Activated CD8-positive, alpha-beta memory T cell treated with anti-CD3 and anti-CD28 coated beads for 48 hours (primary cell): ENCODE results near the gene RPS29.
A peak's percentile ranks its signal among the peaks of the same experiment; 100 is the strongest.
"Not testable (repeated sequence)": the region's sequence is repeated elsewhere in the genome, so short reads cannot be mapped to it uniquely, and the experiment has no call there.

Experiments used
- DNase-seq, 3 experiments: peaks; one replicate each; pipeline ENCODE4 v3.0.0-alpha.2; 2020; ENCODE audit warnings: low read depth in 2 of 3, low spot score in 2 of 3

The RPS29 gene

DNA sequence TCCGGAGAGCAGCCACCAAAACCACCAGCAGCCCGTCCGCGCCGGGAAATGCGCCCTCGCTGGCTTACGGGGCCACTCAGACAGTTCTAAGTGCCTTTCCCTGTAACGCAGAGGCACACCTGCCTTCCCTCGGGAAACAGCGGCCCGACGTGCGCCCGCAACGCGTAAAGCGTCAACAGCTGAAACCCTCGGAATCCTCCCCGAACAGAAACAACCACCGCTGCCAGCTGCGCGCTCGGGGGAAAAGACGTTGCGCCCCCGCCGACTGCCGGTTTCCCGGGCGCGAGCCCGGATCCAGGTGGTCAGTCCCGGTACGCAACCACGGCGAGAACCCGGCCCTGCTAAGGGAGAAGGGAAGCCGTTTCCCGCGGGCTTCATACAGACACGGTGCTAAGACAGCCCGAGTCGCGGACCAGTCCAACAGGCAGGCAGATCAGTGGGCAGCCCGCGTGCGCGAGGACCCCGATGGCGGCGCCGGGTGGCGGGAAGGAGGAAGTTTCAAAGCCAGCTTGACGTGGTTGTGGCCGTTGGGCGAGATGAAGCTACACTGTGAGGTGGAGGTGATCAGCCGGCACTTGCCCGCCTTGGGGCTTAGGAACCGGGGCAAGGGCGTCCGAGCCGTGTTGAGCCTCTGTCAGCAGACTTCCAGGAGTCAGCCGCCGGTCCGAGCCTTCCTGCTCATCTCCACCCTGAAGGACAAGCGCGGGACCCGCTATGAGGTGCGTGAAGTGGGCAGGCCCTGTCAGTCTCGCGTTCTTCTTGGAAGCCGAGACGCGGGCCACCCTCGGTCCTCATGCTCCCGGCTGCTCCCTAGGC lies 12.5 kb upstream of the RPS29 start, which contains the start of gene LRR1:
TSS of gene LRR1 (plus strand) at position 456 of the 816 bp plus-strand sequence. CDS start at position 537, 81 bp downstream.
- DNase-seq = peak; percentile 66 to 94 (median 83)

DNA sequence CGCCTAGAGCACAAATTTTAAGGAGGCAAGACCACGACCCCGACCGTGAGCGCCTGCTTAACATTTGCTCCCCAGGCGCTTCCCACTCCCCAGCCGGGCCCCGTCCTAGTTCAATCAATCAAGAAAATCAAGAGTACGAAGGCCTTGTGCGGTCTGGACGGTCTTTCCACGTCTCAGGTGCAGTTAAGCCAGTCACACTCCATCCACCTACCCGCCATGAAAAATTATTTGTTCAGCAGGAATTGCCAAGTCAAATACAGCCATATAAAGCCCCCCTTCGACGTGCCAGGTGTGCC lies 12.0 kb upstream of the RPS29 start:
- DNase-seq = no peak

DNA sequence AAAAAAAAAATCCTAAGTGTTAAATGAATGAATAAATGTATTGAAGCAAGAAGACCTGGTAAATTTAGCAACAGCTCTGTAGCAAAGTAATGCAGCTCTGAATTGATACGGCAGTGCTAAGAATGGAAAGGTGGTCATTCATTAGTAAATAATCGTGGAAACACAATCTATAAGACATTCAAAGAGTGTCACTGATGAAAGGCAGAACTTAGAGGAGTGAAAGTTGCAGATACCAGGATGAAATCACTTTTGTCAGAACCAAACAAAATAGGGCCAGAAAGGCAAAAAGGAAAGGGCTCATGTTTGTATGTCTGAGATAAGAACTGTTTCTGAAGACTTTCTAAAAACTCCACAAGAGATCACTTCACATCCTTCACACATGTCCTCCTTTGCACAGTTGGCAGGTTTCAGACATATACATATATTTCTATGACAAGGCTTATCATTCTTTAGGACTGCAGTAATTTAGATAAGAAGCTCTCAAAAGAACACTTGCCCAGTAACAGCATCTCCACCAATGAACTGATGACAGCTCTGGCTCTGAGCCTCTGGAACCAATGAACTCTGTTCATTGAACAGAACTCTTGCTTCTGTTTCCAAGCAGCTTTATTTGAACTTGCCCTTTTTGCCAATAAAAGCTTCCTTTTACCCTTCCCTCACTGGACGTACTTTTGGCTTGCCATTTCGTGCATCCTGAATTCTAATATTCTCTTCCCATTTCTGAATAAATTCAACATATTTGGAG lies 8.3 kb upstream of the RPS29 start:
- DNase-seq = no peak

DNA sequence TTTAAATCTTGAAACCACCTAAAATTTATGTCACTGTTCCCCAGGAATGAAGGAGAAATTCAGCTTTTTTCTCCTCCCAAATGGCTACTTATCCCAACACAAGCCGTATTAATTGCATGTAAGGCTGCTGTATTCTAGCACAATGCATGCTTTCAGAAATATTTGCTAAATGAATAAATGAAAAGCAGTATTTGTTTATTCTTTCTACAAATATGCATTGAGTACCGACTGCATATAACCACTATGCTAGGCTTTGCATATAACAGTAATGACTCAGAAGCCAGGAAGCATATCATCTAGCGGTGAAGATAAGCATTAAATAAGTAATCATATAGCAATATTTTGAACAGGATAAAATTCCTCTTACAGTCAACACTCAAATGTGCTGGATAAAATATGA lies 6.8 kb upstream of the RPS29 start:
- DNase-seq = no peak

DNA sequence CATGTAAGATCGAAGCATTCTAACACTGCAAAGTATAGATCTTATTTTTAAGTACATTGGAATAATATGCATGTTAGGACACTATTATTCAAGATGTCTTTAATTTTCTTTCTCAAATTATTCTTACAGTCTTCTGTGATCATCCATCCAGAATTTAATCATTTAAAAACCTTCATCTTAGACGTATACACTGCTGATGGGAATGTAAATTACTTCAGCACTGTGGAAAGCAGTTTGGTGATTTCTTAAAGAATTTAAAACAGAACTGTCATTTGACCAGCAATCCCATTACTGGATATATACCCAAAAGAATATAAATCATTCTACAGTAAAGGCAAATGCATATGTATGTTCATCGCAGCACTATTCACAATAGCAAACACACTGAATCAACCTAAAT lies 3.2 kb upstream of the RPS29 start:
- DNase-seq = no peak

DNA sequence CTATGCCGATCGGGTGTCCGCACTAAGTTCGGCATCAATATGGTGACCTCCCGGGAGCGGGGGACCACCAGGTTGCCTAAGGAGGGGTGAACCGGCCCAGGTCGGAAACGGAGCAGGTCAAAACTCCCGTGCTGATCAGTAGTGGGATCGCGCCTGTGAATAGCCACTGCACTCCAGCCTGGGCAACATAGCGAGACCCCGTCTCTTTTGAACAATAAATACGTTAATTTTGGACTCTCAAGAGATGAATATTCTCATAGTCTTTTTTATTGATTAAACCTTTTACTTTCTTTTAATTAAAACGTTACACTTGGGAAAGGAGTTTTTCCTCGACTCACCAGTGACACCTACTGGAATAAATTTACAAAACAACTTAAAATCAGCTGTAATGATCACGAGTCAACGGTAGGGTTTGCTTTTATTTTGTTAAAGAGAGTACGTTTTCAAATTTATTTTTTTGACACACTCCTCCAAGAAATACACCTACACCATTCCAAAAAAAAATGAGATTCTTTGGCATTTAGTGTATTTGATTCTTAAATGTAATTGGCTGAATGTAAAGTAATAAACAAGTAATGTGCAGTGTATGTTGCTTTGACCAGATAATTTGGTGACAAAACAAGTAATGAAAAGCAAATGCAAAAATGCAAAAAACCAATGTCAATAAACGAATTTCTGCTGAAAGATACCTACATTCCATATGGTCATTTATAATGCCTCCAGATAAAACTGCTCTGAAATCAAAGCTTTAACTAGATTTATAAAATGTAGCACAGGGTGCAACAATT lies 687 bp upstream of the RPS29 start:
- DNase-seq = no peak

DNA sequence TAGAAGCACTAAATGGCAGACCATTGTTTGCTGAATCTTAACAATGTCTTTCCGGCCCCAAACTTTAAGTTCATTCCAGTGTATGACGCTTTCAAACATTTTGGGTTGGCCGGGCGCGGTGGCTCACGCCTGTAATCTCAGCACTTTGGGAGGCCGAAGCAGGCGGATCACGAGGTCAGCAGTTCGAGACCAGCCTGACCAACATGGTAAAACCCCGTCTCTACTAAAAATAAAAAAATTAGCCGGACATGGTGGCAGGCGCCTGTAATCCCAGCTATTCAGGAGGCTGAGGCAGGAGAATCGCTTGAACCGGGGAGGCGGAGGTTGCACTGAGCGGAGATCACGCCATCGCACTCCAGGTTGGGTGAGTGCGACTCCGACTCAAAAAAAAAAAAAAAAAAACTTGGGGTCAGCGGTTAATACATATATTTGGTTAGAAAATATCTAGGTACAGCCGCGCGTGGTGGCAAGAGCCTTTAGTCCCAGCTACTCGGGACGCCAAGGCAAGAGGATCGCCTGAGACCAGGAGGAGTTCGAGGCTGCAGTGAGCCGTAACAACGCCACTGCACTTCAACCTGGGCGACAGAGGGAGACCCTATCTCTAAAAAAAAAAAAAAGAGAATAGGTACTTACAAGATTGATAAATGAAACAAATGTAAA lies 1.1 kb downstream of the RPS29 start:
- DNase-seq = not testable (repeated sequence)

DNA sequence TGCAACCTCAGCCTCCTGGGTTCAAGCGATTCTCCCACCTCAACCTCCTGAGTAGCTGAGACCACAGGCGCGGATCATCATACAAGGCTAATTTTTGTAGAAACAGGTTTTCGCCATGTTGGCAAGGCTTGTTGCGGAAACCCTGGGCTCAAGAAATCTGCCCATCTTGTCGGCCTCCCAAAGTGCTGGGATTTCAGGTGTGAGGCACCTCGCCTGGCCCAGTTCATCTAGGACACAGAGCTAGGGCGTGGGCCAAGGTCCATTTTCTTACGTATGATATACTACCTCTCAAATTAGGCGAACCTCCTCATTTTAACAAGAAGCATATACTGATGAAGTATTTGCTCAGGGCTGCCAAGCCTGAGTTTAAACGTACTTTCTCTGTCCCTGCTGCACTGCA lies 2.1 kb downstream of the RPS29 start:
- no peak for DNase-seq

DNA sequence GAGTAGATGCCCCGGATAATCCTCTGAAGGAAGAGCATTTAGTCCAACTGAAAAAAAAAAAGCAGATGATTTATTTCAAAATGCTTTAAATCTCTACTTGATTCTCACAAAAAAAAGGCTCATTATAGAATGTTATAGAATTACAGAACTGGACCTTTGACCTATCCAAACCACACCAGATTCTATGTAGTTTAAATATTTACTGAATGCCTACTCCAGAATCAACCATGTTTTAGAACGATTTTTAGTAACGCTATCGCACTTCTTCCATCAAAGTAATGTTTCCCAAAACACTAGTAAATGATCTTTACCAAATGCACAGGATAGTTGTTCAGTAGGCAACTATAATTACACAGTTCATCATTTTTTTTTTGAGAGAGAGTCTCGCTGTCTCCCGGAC lies 2.6 kb downstream of the RPS29 start:
- no peak for DNase-seq

DNA sequence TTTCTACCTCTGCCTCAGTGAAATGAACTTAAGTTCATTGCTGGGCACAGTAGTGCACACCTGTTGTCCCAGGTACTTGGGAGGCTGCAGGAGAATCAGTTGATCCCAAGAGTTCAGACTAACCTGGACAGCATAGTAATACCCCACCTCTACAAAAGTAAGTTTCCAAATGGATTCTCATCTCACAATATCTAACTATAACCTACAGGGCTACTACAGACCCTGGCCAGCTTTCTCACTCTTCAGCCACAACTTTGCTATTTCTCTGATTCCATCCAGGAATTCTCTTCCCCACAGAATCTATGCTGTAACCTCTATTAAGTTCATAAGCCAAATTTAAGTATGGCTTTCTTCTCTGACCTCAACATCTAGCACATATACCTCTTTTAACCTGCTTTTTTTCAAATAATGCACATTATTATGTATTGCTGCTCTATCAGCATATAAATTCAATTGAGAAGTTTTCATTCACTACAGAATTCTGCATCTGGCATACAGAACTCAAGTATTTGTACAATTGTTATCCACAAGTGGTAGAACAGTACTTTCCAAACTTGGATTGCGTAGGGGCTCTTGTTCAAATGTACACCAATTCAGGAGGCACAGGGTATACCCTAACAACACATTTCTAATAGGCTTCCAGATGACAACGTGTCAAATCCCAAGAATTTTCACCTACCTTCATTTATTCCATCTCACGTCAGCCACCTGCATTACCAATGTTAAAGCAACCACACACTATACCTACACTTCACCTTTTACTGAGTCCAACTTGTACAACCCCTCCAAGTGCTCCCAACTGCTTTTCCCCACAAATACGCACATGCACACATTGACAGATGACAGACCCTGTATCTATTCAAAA lies 3.8 kb downstream of the RPS29 start:
- no peak for DNase-seq

DNA sequence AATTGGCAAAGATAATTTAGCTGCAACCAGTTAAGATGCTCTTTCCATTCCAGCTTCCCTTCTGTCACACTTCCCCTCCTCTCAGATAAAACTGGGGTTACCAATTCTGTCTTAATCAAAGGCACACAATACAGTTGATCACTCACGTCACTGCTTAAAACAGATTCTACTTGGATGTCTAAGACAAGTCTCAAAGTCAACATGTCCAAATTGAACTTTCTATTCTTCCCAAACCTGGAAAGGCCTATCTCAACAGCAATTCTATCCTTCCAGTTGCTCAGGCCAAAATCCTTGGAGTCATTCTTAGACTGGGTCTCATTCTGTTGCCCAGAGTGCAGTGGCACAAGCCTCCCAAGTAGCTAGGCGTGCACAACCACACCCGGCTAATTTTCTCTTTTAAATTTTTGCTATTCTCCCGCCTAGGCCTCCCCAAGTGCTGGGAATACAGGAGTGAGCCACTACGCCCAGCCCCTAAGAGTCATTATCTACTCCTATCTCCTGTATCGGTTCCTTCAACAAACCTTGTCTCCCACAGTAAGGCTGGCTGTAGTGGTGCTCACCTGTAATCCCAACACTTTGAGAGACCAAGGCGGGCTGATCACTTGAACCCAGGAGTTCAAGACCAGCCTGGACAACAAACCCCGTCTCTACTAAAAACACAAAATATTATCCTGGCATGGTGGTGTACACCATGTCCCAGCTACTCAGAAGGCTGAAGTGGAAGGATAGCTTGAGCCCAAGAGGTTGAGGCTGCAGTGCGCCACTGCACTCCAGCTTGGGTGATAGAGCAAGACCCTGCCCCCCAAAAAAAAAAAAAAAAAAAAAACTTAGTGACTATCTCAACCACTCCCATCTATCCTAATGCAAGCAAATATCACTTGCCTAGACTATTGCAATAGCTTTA lies 4.7 kb downstream of the RPS29 start:
- no peak for DNase-seq

DNA sequence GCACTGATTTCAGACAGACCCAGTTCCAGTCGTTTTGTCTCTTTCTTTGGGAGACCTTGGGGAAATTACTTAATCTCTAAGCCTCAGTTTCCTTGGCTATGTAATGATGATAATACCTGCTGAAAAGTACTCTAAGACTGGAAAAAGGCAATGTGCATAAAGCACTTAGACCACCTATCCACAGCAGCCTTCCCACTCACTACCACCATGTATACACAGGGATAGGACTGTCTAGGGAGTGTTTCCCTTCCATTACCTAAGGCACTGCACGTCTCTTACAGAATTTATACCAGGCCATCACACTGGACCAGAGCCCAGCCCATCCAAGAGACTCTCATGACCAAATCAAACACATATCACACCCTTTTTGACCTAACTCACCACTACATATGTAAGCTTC lies 6.3 kb downstream of the RPS29 start:
- no peak for DNase-seq

DNA sequence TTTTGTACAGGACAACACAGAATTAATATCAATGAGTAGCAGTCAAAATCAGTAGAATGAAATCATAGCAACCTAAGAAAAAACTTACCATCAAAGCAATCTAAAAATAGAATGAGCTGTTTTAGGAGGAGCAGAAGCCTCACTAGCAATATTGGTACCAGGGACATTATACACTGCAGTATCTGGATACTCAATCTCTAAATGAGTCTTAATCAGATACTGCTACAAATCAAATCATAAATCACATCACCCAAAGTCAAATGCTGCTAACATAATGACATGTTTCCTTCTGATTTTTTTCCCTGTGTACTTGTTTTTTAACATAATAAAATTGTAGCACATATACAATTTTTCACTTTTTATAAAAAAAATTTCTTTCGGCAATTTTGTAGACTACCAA lies 8.0 kb downstream of the RPS29 start:
- no peak for DNase-seq

DNA sequence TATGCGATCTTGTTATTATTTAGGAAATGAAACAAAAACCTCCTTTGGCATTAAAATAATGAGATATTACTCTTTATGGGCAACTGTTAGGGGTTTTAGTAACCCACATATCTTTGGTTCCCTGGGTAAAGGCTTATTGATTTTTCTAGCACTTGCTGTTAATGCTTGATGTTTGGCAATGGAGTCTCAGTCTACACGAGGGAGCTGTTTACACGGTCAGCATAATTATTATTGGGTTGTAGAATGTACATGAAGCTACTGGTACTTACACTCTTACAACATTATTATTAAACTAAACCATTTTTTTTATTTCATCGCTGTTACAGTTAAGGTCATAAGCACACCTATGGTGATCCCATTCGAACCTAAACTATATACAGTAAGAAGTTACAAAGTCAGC lies 12.1 kb downstream of the RPS29 start:
- no peak for DNase-seq

DNA sequence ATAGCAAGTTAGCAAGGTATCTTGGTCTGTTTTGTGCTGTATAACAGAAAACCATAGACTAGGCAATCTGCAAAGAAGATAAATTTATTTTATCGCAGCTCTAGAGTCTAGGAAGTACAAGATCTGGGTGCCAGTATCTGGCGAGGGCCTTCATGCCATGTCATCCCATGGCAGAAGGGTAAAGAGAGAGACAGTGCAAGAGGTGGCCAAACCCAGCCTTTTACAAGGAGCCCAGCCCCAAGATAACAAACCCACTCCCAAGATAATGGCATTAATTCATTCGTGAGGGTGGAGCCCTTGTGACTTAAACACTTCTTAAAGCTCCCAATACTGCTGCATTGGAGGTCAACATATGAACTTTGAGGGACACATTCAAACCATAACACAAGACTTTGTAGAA lies 16.9 kb downstream of the RPS29 start:
- DNase-seq = no peak

DNA sequence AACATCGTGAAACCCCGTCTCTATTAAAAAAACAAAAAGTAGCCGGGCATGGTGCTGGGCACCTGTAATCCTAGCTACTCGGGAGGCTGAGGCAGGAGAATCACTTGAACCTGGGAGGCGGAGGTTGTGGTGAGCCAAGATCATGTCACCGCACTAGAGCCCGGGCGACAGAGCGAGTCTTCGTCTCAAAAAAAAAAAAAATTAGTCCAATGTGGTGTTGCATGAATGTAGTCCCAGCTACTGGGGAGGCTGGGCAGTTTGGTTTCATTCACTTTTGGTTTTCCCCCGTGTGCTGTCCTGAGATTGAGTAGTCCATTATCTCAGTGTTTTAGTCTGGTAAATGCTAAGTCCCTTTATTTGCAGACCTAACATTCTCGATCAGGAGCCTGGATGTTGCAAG lies 19.5 kb downstream of the RPS29 start:
- DNase-seq = no peak

DNA sequence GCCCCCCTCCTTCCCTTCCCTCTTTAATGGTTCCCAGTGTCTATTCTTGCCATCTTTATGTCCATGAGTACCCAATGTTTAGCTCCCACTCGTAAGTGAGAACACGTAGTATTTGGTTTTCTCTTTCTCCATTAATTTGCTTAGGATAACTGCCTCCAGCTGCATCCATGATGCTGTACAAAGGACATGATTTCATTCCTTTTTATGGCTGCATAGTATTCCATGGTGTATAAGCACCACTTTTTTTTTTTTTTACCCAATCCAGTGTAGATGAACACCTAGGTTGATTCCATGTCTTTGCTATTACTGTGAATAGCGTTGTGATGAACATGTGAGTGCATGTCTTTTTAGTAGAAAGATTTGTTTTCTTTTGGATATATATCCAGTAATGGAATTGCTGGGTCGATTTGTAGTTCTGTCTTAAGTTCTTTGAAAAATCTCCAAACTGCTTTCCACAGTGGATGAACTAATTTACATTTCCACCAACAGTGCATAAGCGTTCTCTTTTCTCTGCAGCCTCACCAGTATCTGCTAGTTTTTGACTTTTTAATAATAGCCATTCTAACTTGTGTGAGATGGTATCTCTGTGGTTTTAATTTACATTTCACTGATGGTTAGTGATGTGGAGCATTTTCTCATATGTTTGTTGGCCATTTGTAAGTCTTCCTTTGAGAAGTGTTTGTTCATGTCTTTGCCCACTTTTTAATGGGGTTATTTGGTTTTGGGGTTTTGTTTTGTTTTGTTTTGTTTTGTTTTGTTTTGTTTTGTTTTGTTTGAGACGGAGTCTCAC lies 26.0 kb downstream of the RPS29 start:
- no peak for DNase-seq

DNA sequence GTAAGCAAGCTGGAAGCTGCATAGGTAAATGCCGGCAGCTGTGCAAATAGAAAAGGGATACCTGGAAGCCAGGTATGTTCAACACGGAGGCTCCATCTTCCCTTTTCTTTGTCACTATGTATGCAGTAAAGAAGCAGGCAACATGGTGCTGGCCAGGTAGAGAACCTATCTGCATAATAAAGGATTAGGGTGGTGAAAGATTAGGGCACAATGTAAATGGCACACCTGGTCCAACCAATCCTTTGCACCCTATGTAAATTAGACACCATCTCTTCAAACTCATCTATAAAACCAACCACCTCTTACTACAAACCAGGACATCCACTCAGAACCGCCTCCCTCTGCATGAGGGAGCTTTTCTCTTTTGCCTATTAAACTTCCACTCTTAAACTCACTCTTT lies 32.3 kb downstream of the RPS29 start:
- DNase-seq = no peak

DNA sequence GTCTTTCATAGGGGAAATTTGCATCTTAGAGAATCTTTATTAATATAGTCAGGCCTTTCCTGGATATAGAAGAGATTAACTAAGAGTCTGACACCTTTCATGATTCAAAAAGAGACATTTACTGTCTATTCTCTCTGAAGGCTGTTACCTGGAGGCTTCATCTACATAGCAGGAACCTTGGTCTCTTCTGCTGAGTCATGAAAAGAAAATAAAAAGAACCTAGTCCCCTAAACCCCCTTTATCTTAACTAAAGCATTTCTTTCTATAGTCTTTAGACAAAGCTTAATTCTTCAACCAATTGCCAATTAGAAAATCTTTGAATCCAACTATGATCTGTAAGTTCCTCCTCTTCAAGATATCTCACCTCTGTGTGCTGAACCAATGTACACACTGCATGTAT lies 33.1 kb downstream of the RPS29 start:
- DNase-seq = no peak
